SU-DHL-6 (cell line): ENCODE data around the gene PDSS1.

Source experiments
- EZH2phosphoT487 ChIP-seq: fragments of 200-600 bp; sonication (generic), shearing (Covaris generic); conservative IDR thresholded peaks from 2 replicates; pipeline ENCODE4 v1.6.1; 2018; ENCODE audit warnings: mild to moderate bottlenecking, antibody characterized with exemption, low read length, moderate library complexity, mixed read lengths
- TF ChIP-seq, protein P1 (sequence below): fragments of 200-600 bp; sonication (generic); IDR thresholded peaks from one replicate; pipeline ENCODE4 v1.5.1; 2017; ENCODE audit warnings: antibody characterized with exemption, mild to moderate bottlenecking, low read length, moderate library complexity; ENCODE audit not compliant: insufficient read depth, poor library complexity, severe bottlenecking

DNA sequence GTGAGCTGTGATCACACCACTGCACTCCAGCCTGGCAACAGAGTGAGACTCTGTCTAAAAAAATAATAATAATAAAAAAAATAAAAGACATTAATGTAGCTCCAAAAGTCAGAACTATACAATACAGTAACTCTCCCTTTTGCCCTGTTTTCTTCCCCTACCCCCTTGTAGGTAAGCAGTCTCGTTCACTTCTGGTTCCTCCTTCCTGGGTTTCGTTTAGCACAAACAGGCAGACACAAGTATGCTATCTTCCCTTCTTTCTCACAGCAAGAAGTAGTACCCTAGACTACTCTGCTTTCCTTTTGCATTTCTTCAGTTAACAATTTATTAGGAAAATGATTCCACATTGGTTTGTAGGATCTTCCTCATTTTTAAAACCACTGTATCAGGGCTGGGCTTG lies 33.1 kb downstream of the PDSS1 start:
- TF ChIP-seq, protein P1, sequence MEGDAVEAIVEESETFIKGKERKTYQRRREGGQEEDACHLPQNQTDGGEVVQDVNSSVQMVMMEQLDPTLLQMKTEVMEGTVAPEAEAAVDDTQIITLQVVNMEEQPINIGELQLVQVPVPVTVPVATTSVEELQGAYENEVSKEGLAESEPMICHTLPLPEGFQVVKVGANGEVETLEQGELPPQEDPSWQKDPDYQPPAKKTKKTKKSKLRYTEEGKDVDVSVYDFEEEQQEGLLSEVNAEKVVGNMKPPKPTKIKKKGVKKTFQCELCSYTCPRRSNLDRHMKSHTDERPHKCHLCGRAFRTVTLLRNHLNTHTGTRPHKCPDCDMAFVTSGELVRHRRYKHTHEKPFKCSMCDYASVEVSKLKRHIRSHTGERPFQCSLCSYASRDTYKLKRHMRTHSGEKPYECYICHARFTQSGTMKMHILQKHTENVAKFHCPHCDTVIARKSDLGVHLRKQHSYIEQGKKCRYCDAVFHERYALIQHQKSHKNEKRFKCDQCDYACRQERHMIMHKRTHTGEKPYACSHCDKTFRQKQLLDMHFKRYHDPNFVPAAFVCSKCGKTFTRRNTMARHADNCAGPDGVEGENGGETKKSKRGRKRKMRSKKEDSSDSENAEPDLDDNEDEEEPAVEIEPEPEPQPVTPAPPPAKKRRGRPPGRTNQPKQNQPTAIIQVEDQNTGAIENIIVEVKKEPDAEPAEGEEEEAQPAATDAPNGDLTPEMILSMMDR: no peak
- no peak for TF ChIP-seq EZH2phosphoT487
